ENCODE data around the gene EGLN3.
"Not testable (repeated sequence)": the region's sequence is repeated elsewhere in the genome, so short reads cannot be mapped to it uniquely, and the experiment has no call there.

EGLN3 gene

GRCh38 chr14:33964599-33965317 is 13.9 kb upstream of the EGLN3 start:
- no peak for TF ChIP-seq POU2F2 (IDR thresholded peaks at IDR 0.05; ENCODE audit: low read depth, low read length)
- TF ChIP-seq TAF1 (IDR thresholded peaks at IDR 0.05; ENCODE audit: low read depth, low read length) = no peak
- TF ChIP-seq POLR2AphosphoS5 (IDR thresholded peaks at IDR 0.05; ENCODE audit: low read depth, low read length) = no peak
- TF ChIP-seq SPI1 (IDR thresholded peaks at IDR 0.05; ENCODE audit: low read depth, low read length) = no peak
- no peak for TF ChIP-seq PAX5 (IDR thresholded peaks at IDR 0.05; ENCODE audit: insufficient read depth, low read length, severe bottlenecking)
- TF ChIP-seq POLR2A (IDR thresholded peaks at IDR 0.05; ENCODE audit: low read depth, low read length) = no peak
- FAIRE-seq (no peak), DNase-seq (ENCODE audit: insufficient read length, low spot score) (no peak)

- DNase-seq (ENCODE audit: insufficient read length, low spot score) = no peak
- FAIRE-seq = no peak
- no peak for TF ChIP-seq TAF1 (IDR thresholded peaks at IDR 0.05; ENCODE audit: low read depth, low read length)
- TF ChIP-seq PAX5 (IDR thresholded peaks at IDR 0.05; ENCODE audit: insufficient read depth, low read length, severe bottlenecking) = no peak
- TF ChIP-seq SPI1 (IDR thresholded peaks at IDR 0.05; ENCODE audit: low read depth, low read length) = no peak
- TF ChIP-seq POU2F2 (IDR thresholded peaks at IDR 0.05; ENCODE audit: low read depth, low read length) = no peak
Measured at GRCh38 chr14:33963892-33964291, 13.0 kb upstream of the EGLN3 start.

GRCh38 chr14:33962466-33962865 is 11.6 kb upstream of the EGLN3 start:
- DNase-seq (ENCODE audit: insufficient read length, low spot score); FAIRE-seq: not testable (repeated sequence)

GRCh38 chr14:33962016-33962415 is 11.1 kb upstream of the EGLN3 start:
- FAIRE-seq = no peak
- DNase-seq (ENCODE audit: insufficient read length, low spot score) = no peak
- TF ChIP-seq POLR2A (IDR thresholded peaks at IDR 0.05; ENCODE audit: low read depth, low read length) = no peak
- no peak for TF ChIP-seq POU2F2 (IDR thresholded peaks at IDR 0.05; ENCODE audit: low read depth, low read length)
- no peak for TF ChIP-seq SPI1 (IDR thresholded peaks at IDR 0.05; ENCODE audit: low read depth, low read length)
- no peak for TF ChIP-seq TAF1 (IDR thresholded peaks at IDR 0.05; ENCODE audit: low read depth, low read length)
- no peak for TF ChIP-seq POLR2AphosphoS5 (IDR thresholded peaks at IDR 0.05; ENCODE audit: low read depth, low read length)
- no peak for TF ChIP-seq PAX5 (IDR thresholded peaks at IDR 0.05; ENCODE audit: insufficient read depth, low read length, severe bottlenecking)

- TF ChIP-seq POU2F2 (IDR thresholded peaks at IDR 0.05; ENCODE audit: low read depth, low read length) (no peak), PAX5 (IDR thresholded peaks at IDR 0.05; ENCODE audit: insufficient read depth, low read length, severe bottlenecking) (no peak), TAF1 (IDR thresholded peaks at IDR 0.05; ENCODE audit: low read depth, low read length) (no peak), POLR2AphosphoS5 (IDR thresholded peaks at IDR 0.05; ENCODE audit: low read depth, low read length) (no peak), SPI1 (IDR thresholded peaks at IDR 0.05; ENCODE audit: low read depth, low read length) (no peak), POLR2A (IDR thresholded peaks at IDR 0.05; ENCODE audit: low read depth, low read length) (no peak)
- FAIRE-seq (no peak), DNase-seq (ENCODE audit: insufficient read length, low spot score) (no peak)
Measured at GRCh38 chr14:33959692-33960151, 8.8 kb upstream of the EGLN3 start.

- DNase-seq (ENCODE audit: insufficient read length, low spot score) (no peak), FAIRE-seq (no peak)
- TF ChIP-seq POLR2A (IDR thresholded peaks at IDR 0.05; ENCODE audit: low read depth, low read length) = no peak
- TF ChIP-seq TAF1 (IDR thresholded peaks at IDR 0.05; ENCODE audit: low read depth, low read length) = no peak
- TF ChIP-seq POLR2AphosphoS5 (IDR thresholded peaks at IDR 0.05; ENCODE audit: low read depth, low read length) = no peak
- TF ChIP-seq SPI1 (IDR thresholded peaks at IDR 0.05; ENCODE audit: low read depth, low read length) = no peak
- no peak for TF ChIP-seq POU2F2 (IDR thresholded peaks at IDR 0.05; ENCODE audit: low read depth, low read length)
- TF ChIP-seq PAX5 (IDR thresholded peaks at IDR 0.05; ENCODE audit: insufficient read depth, low read length, severe bottlenecking) = no peak
Measured at GRCh38 chr14:33958605-33959226, 7.8 kb upstream of the EGLN3 start.

- no peak for FAIRE-seq
- no peak for TF ChIP-seq POU2F2 (IDR thresholded peaks at IDR 0.05; ENCODE audit: low read depth, low read length)
- no peak for TF ChIP-seq TAF1 (IDR thresholded peaks at IDR 0.05; ENCODE audit: low read depth, low read length)
- TF ChIP-seq PAX5 (IDR thresholded peaks at IDR 0.05; ENCODE audit: insufficient read depth, low read length, severe bottlenecking) = no peak
- no peak for TF ChIP-seq SPI1 (IDR thresholded peaks at IDR 0.05; ENCODE audit: low read depth, low read length)
- no peak for TF ChIP-seq POLR2A (IDR thresholded peaks at IDR 0.05; ENCODE audit: low read depth, low read length)
- TF ChIP-seq POLR2AphosphoS5 (IDR thresholded peaks at IDR 0.05; ENCODE audit: low read depth, low read length) = no peak
Measured at GRCh38 chr14:33957993-33958392, 7.1 kb upstream of the EGLN3 start.

GRCh38 chr14:33957299-33957698 is 6.4 kb upstream of the EGLN3 start:
- FAIRE-seq (peak; percentile 23), DNase-seq (ENCODE audit: insufficient read length, low spot score) (no peak)
- TF ChIP-seq POLR2A (IDR thresholded peaks at IDR 0.05; ENCODE audit: low read depth, low read length) = no peak
- no peak for TF ChIP-seq POLR2AphosphoS5 (IDR thresholded peaks at IDR 0.05; ENCODE audit: low read depth, low read length)
- TF ChIP-seq POU2F2 (IDR thresholded peaks at IDR 0.05; ENCODE audit: low read depth, low read length) = no peak
- no peak for TF ChIP-seq SPI1 (IDR thresholded peaks at IDR 0.05; ENCODE audit: low read depth, low read length)
- no peak for TF ChIP-seq TAF1 (IDR thresholded peaks at IDR 0.05; ENCODE audit: low read depth, low read length)
- TF ChIP-seq PAX5 (IDR thresholded peaks at IDR 0.05; ENCODE audit: insufficient read depth, low read length, severe bottlenecking) = no peak

More at GRCh38 chr14:33957993-33958392, 7.1 kb upstream of the EGLN3 start:
- DNase-seq (ENCODE audit: insufficient read length, low spot score) = no peak

GRCh38 chr14:33956640-33957039 is 5.8 kb upstream of the EGLN3 start:
- DNase-seq (ENCODE audit: insufficient read length, low spot score) (no peak), FAIRE-seq (peak; percentile 28)
- TF ChIP-seq PAX5 (IDR thresholded peaks at IDR 0.05; ENCODE audit: insufficient read depth, low read length, severe bottlenecking) = no peak
- TF ChIP-seq POLR2A (IDR thresholded peaks at IDR 0.05; ENCODE audit: low read depth, low read length) = no peak
- TF ChIP-seq TAF1 (IDR thresholded peaks at IDR 0.05; ENCODE audit: low read depth, low read length) = no peak
- TF ChIP-seq POLR2AphosphoS5 (IDR thresholded peaks at IDR 0.05; ENCODE audit: low read depth, low read length) = no peak
- TF ChIP-seq SPI1 (IDR thresholded peaks at IDR 0.05; ENCODE audit: low read depth, low read length) = no peak
- no peak for TF ChIP-seq POU2F2 (IDR thresholded peaks at IDR 0.05; ENCODE audit: low read depth, low read length)
